CD4-positive, alpha-beta T cell (primary cell): ENCODE data around the gene NOP53. TPM values are rescaled to one million over a fixed set of nuclear protein-coding genes. Genes with fewer than 3 reads are reported as not detected.
"Not testable (repeated sequence)": the region's sequence is repeated elsewhere in the genome, so short reads cannot be mapped to it uniquely, and the experiment has no call there.

Experiments used
- ATAC-seq: fragments of 200-7000 bp; cut with Tn5 transposase; one replicate; pipeline ENCODE4 v1.10.0; 2022; ENCODE audit warnings: mild to moderate bottlenecking; ENCODE audit not compliant: poor library complexity
- CTCF ChIA-PET: fragments of 350-600 bp; sonication (Branson Sonifier 250); formaldehyde crosslinking; loops from one replicate; lab custom pipeline; 2021; ENCODE audit warnings: antibody characterized with exemption, inconsistent platforms; lab: Charles Lee
- POLR2A ChIA-PET: fragments of 350-600 bp; sonication (Branson Sonifier 250); formaldehyde crosslinking; loops from one replicate; lab custom pipeline; 2021; ENCODE audit warnings: antibody characterized with exemption, inconsistent platforms; lab: Charles Lee
- DNase-seq, 14 experiments: peaks; one replicate each; pipeline ENCODE4 v3.0.0-alpha.2; 2013 to 2020; ENCODE audit warnings: mixed read lengths in 2 of 14
- H3K27ac ChIP-seq, 2 donors: one replicate each; pipeline versions ENCODE4 v1.5.1 to v1.7.0; 2013; ENCODE audit warnings: low read length in 2 of 2, low read depth in 1 of 2, mild to moderate bottlenecking in 1 of 2
- H3K27me3 ChIP-seq, 2 experiments: 1 replicate in 1 of 2; 2 replicates in 1 of 2; pipeline versions ENCODE4 v1.6.1 to v1.7.0; 2013; ENCODE audit warnings: low read length in 2 of 2, control low read depth in 1 of 2, mild to moderate bottlenecking in 1 of 2, moderate library complexity in 1 of 2; ENCODE audit not compliant: insufficient read depth in 2 of 2, control insufficient read depth in 1 of 2
- H3K36me3 ChIP-seq: one replicate; pipeline ENCODE4 v1.6.1; 2013; ENCODE audit warnings: low read length, control low read depth; ENCODE audit not compliant: insufficient read depth
- H3K4me1 ChIP-seq: one replicate; pipeline ENCODE4 v1.6.1; 2013; ENCODE audit warnings: low read length, control low read depth; ENCODE audit not compliant: insufficient read depth
- H3K4me3 ChIP-seq: one replicate; pipeline ENCODE4 v1.5.1; 2013; ENCODE audit warnings: mild to moderate bottlenecking, low read length, moderate library complexity
- H3K9me3 ChIP-seq, 2 experiments: 1 replicate in 1 of 2; 2 replicates in 1 of 2; pipeline versions ENCODE4 v1.6.1 to v1.7.0; 2013; ENCODE audit warnings: low read length in 2 of 2, mild to moderate bottlenecking in 2 of 2, control low read depth in 1 of 2, moderate library complexity in 1 of 2; ENCODE audit not compliant: control insufficient read depth in 1 of 2, insufficient read depth in 1 of 2
- H3K27ac Mint-ChIP-seq: one replicate; pipeline ENCODE4 v1.8.0; 2020; ENCODE audit warnings: mixed read lengths
- H3K27me3 Mint-ChIP-seq: one replicate; pipeline ENCODE4 v1.8.0; 2021; ENCODE audit warnings: mixed read lengths
- H3K36me3 Mint-ChIP-seq: one replicate; pipeline ENCODE4 v1.8.0; 2021; ENCODE audit warnings: low read depth, mixed read lengths
- H3K4me1 Mint-ChIP-seq: one replicate; pipeline ENCODE4 v1.8.0; 2021; ENCODE audit warnings: low read depth, mixed read lengths
- H3K4me3 Mint-ChIP-seq: one replicate; pipeline ENCODE4 v1.8.0; 2020; ENCODE audit warnings: mild to moderate bottlenecking, mixed read lengths
- H3K9me3 Mint-ChIP-seq: one replicate; pipeline ENCODE4 v1.8.0; 2020; ENCODE audit warnings: mixed read lengths
- CTCF ChIP-seq: fragments of 200-600 bp; IDR thresholded peaks from one replicate; pipeline ENCODE4 v1.8.0; 2022; ENCODE audit warnings: antibody characterized with exemption, mild to moderate bottlenecking
- intact Hi-C, 2 experiments: fragments of 100-400 bp; cut with DNase I in 1 of 2; cut with micrococcal nuclease in 1 of 2; formaldehyde crosslinking; loops; one replicate each; pipeline versions ENCODE4 v1.15.1 to v1.9.0; 2023 to 2025; cut with DNase I, micrococcal nuclease
- total RNA-seq, 174 experiments: library from RNA in 2 of 174; stranded (reverse) in 2 of 174; gene quantifications; one replicate each; pipeline ENCODE4 v1.2.3 and lab custom pipeline; 2021 to 2026

The NOP53 gene
- total RNA-seq, 2 experiments from 2014 or later, result 1,074 to 1,154 TPM

DNA sequence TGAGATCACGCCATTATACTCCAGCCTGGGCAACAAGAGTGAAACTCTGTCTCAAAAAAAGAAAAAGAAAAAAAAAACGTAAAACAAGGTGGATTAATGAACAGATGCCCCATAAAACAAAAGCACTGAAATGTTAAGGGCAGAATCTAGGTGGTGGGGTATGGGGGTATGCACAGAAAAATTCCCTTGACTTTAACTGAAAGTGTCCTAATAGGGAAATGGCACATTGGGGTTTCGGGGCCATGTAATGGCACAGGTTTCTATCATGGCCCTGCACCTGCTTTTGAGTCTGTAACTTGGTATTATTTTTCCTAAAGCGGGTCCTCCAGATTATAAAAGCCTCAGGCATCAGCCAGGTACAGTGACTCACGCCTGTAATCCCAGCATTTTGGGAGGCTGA is 16.2 kb downstream of the NOP53 start:
- Histone ChIP-seq H3K36me3 (peaks cover 19% of the 10 kb centered on the region), H3K4me1 (no peaks in the 10 kb centered on the region), H3K27ac (no peak overlapping the region), H3K27me3 (no peaks in the 10 kb centered on the region), H3K9me3 (no peaks in the 10 kb centered on the region), H3K4me3 (no peak overlapping the region)
- Mint-ChIP-seq H3K9me3 (no peaks in the 10 kb centered on the region), H3K4me1 (no peaks in the 10 kb centered on the region), H3K36me3 (peaks cover 33% of the 10 kb centered on the region), H3K27ac (no peak overlapping the region), H3K27me3 (no peaks in the 10 kb centered on the region), H3K4me3 (no peak overlapping the region)
- CTCF ChIA-PET, result no interaction called here
- DNase-seq (no peak), ATAC-seq (no peak)
- POLR2A ChIA-PET, result no interaction called here
- no peak for TF ChIP-seq CTCF
- intact Hi-C loops, result no loop called here

GRCh38 chr19:47762151-47762550 is 16.8 kb downstream of the NOP53 start:
- Histone ChIP-seq H3K4me1 (no peaks in the 10 kb centered on the region), H3K4me3 (no peak overlapping the region), H3K36me3 (peaks cover 13% of the 10 kb centered on the region), H3K27me3 (no peaks in the 10 kb centered on the region), H3K27ac (no peak overlapping the region), H3K9me3 (no peaks in the 10 kb centered on the region)
- ChIA-PET POLR2A (no interaction called here), CTCF (no interaction called here)
- no peak for DNase-seq
- H3K36me3 Mint-ChIP-seq, result peaks cover 27% of the 10 kb centered on the region
- no peak for ATAC-seq
- no peaks in the 10 kb centered on the region for H3K9me3 Mint-ChIP-seq
- no peaks in the 10 kb centered on the region for H3K27me3 Mint-ChIP-seq
- H3K4me1 Mint-ChIP-seq, result no peaks in the 10 kb centered on the region
- TF ChIP-seq CTCF, result no peak
- intact Hi-C loops, result no loop called here
- no peak overlapping the region for H3K27ac Mint-ChIP-seq
- no peak overlapping the region for H3K4me3 Mint-ChIP-seq

- Mint-ChIP-seq H3K27me3 (no peaks in the 10 kb centered on the region), H3K9me3 (no peaks in the 10 kb centered on the region), H3K36me3 (peaks cover 21% of the 10 kb centered on the region), H3K4me1 (no peaks in the 10 kb centered on the region), H3K4me3 (no peak overlapping the region), H3K27ac (no peak overlapping the region)
- TF ChIP-seq CTCF, result no peak
- intact Hi-C loops, result no loop called here
- ChIA-PET POLR2A (no interaction called here), CTCF (no interaction called here)
- no peak for ATAC-seq
- Histone ChIP-seq H3K27me3 (no peaks in the 10 kb centered on the region), H3K4me3 (no peak overlapping the region), H3K27ac (no peak overlapping the region), H3K4me1 (no peaks in the 10 kb centered on the region), H3K9me3 (no peaks in the 10 kb centered on the region), H3K36me3 (peaks cover 7% of the 10 kb centered on the region)
- DNase-seq, result no peak
These were observed 17.4 kb downstream of the NOP53 start for GRCh38 chr19:47762615-47763308.

GRCh38 chr19:47764705-47765104 is 19.4 kb downstream of the NOP53 start:
- not testable (repeated sequence) for H3K27ac Mint-ChIP-seq, H3K9me3 ChIP-seq
- POLR2A ChIA-PET, result interaction anchor here (1.4 kb wide), 1 partner anchor 19 kb away, joined by 5 read pairs; the partner anchor contains the start of gene NOP53

More at GRCh38 chr19:47764705-47765104, 19.4 kb downstream of the NOP53 start:
- H3K27ac ChIP-seq, DNase-seq, H3K9me3 Mint-ChIP-seq, H3K36me3 ChIP-seq, H3K36me3 Mint-ChIP-seq, H3K4me3 ChIP-seq, H3K4me1 ChIP-seq, ATAC-seq, intact Hi-C loops, H3K27me3 ChIP-seq, H3K4me1 Mint-ChIP-seq, H3K4me3 Mint-ChIP-seq, H3K27me3 Mint-ChIP-seq: not testable (repeated sequence)
- CTCF ChIA-PET, result interaction anchor here (0.7 kb wide), 1 partner anchor 18 kb away, joined by 4 read pairs; no protein-coding TSS in a partner anchor
